GM12892 (cell line): ENCODE measurements around the gene TMOD2.

ENCODE experiments used
- DNase-seq: peaks from one replicate; pipeline ENCODE4 v3.0.0; 2011; ENCODE audit not compliant: insufficient read length
- FAIRE-seq: peaks from 2 replicates; lab custom pipeline; 2011; peaks lifted over from hg19 to GRCh38; lab: Jason Lieb, UNC
- POLR2A ChIP-seq: IDR thresholded peaks from 2 replicates; pipeline ENCODE4 v1.6.1; 2011; ENCODE audit warnings: low read depth, low read length, control low read depth
- POLR2AphosphoS5 ChIP-seq: IDR thresholded peaks from 2 replicates; pipeline ENCODE4 v1.6.1; 2011; ENCODE audit warnings: low read depth, low read length, control low read depth
- TAF1 ChIP-seq: IDR thresholded peaks from 2 replicates; pipeline ENCODE4 v1.6.1; 2011; ENCODE audit warnings: low read depth, mild to moderate bottlenecking, control low read depth, low read length, borderline replicate concordance

The TMOD2 gene

GRCh38 chr15:51736751-51737521, 14.5 kb upstream of the TMOD2 start:
- FAIRE-seq (no peak), DNase-seq (peak; percentile 43)
- no peak for TF ChIP-seq TAF1
- TF ChIP-seq POLR2A = no peak; the same call in 1 of the 2 replicates
- no peak; the same call in 1 of the 2 replicates for TF ChIP-seq POLR2AphosphoS5

GRCh38 chr15:51737522-51738305, 13.7 kb upstream of the TMOD2 start, which contains the start of gene LYSMD2:
LYSMD2 (minus strand) TSS chr15:51737655; CDS start chr15:51737622, 33 bp downstream.
- peak; percentile 52 for DNase-seq
- FAIRE-seq = peak; percentile 33
- TF ChIP-seq POLR2AphosphoS5 (no peak), POLR2A (peak; percentile 50; the same call in 1 of the 2 replicates)

- no peak for DNase-seq
- TF ChIP-seq POLR2A (no peak), TAF1 (no peak), POLR2AphosphoS5 (no peak)
- FAIRE-seq = peak; percentile 73
These were observed 12.8 kb upstream of the TMOD2 start for GRCh38 chr15:51738553-51738952.

GRCh38 chr15:51739061-51739712, 12.2 kb upstream of the TMOD2 start:
- FAIRE-seq (no peak), DNase-seq (no peak)
- TF ChIP-seq TAF1 (no peak), POLR2AphosphoS5 (no peak), POLR2A (no peak)

- FAIRE-seq = no peak
- DNase-seq = no peak
- TF ChIP-seq POLR2AphosphoS5 (no peak), POLR2A (no peak), TAF1 (no peak)
These were observed 2.1 kb upstream of the TMOD2 start for GRCh38 chr15:51749307-51749706.

- no peak for FAIRE-seq
- TF ChIP-seq TAF1 = no peak
- no peak for TF ChIP-seq POLR2A
These were observed 1.2 kb upstream of the TMOD2 start for GRCh38 chr15:51750186-51750585.

GRCh38 chr15:51751697-51752683, 593 bp downstream of the TMOD2 start:
- FAIRE-seq = peak; percentile 80
- TF ChIP-seq TAF1 = no peak
- peak; percentile 49; the same call in 1 of the 2 replicates for TF ChIP-seq POLR2A
- peak; percentile 35 for DNase-seq

More at GRCh38 chr15:51750186-51750585, 1.2 kb upstream of the TMOD2 start:
- no peak for DNase-seq

- DNase-seq (no peak), FAIRE-seq (peak; percentile 38)
- TF ChIP-seq POLR2A = no peak
- TF ChIP-seq TAF1 = no peak
- no peak for TF ChIP-seq POLR2AphosphoS5
These were observed 1.5 kb downstream of the TMOD2 start for GRCh38 chr15:51752888-51753287.

GRCh38 chr15:51754267-51754666, 2.9 kb downstream of the TMOD2 start:
- no peak for TF ChIP-seq TAF1
- no peak for TF ChIP-seq POLR2AphosphoS5
- no peak for TF ChIP-seq POLR2A
- no peak for DNase-seq
- no peak for FAIRE-seq

GRCh38 chr15:51755790-51756189, 4.4 kb downstream of the TMOD2 start:
- DNase-seq (no peak), FAIRE-seq (no peak)
- TF ChIP-seq POLR2A (no peak), POLR2AphosphoS5 (no peak), TAF1 (no peak)

GRCh38 chr15:51756482-51756881, 5.1 kb downstream of the TMOD2 start:
- DNase-seq (no peak), FAIRE-seq (no peak)
- TF ChIP-seq POLR2AphosphoS5 = no peak
- TF ChIP-seq TAF1 = no peak
- no peak for TF ChIP-seq POLR2A
